GM21367 (cell line): ENCODE data around the gene DMKN.
A peak's percentile ranks its signal among the peaks of the same experiment; 100 is the strongest.
"Not testable (repeated sequence)": the region's sequence is repeated elsewhere in the genome, so short reads cannot be mapped to it uniquely, and the experiment has no call there.

ENCODE experiments used
- ATAC-seq: cut with Tn5 transposase; IDR thresholded peaks from one replicate; pipeline ENCODE4 v1.9.1; 2021; ENCODE audit not compliant: unreplicated experiment

DMKN gene

GRCh38 chr19:35468637-35469036, 44.8 kb downstream of the DMKN start:
- no peak for ATAC-seq

GRCh38 chr19:35466259-35466658, 47.2 kb downstream of the DMKN start:
- no peak for ATAC-seq

GRCh38 chr19:35462956-35463355, 50.5 kb downstream of the DMKN start:
- not testable (repeated sequence) for ATAC-seq

GRCh38 chr19:35462476-35462953, 50.9 kb downstream of the DMKN start:
- ATAC-seq: peak; percentile 48

- ATAC-seq: not testable (repeated sequence)
Measured at GRCh38 chr19:35461788-35462187, 51.7 kb downstream of the DMKN start.

- no peak for ATAC-seq
Measured at GRCh38 chr19:35461060-35461459, 52.4 kb downstream of the DMKN start.

- no peak for ATAC-seq
Measured at GRCh38 chr19:35460608-35461007, 52.8 kb downstream of the DMKN start.

GRCh38 chr19:35459414-35460082, 53.9 kb downstream of the DMKN start:
- ATAC-seq: no peak

GRCh38 chr19:35458731-35459391, 54.6 kb downstream of the DMKN start:
- ATAC-seq: no peak

GRCh38 chr19:35458192-35458591, 55.3 kb downstream of the DMKN start:
- ATAC-seq: no peak

- no peak for ATAC-seq
Measured at GRCh38 chr19:35457173-35457572, 56.3 kb downstream of the DMKN start.

GRCh38 chr19:35455616-35456201, 57.7 kb downstream of the DMKN start:
- ATAC-seq: no peak

- ATAC-seq: no peak
Measured at GRCh38 chr19:35454663-35455062, 58.8 kb downstream of the DMKN start.

GRCh38 chr19:35451338-35452096, 61.9 kb downstream of the DMKN start:
- ATAC-seq: no peak

GRCh38 chr19:35449359-35450043, 63.9 kb downstream of the DMKN start:
- ATAC-seq: no peak

- no peak for ATAC-seq
Measured at GRCh38 chr19:35447606-35448469, 65.6 kb downstream of the DMKN start, which contains the start of gene FFAR2. Gene FFAR2, plus strand, starts transcription at chr19:35448257. Its CDS starts 1,458 bp downstream, at chr19:35449715.
